Muscle of back (tissue), 11 donors: ENCODE measurements around the gene GATAD2A. TPM values are rescaled to one million over a fixed set of nuclear protein-coding genes. Genes with fewer than 3 reads are reported as not detected.

ENCODE experiments used
- DNase-seq, 3 donors: peaks; one replicate each; pipeline versions ENCODE4 v3.0.0 to v3.0.0-alpha.2; 2013
- polyA plus RNA-seq, 10 donors: library from polyadenylated mRNA; unstranded; fragments of 120-200 nt; gene quantifications; one replicate each; pipeline ENCODE4 v1.2.1, GENCODE V29; 2013; ENCODE audit not compliant: insufficient read length in 10 of 10

Gene GATAD2A
- polyA plus RNA-seq, 10 donors, result 44.1 to 57.1 (median 47.3) TPM

DNA sequence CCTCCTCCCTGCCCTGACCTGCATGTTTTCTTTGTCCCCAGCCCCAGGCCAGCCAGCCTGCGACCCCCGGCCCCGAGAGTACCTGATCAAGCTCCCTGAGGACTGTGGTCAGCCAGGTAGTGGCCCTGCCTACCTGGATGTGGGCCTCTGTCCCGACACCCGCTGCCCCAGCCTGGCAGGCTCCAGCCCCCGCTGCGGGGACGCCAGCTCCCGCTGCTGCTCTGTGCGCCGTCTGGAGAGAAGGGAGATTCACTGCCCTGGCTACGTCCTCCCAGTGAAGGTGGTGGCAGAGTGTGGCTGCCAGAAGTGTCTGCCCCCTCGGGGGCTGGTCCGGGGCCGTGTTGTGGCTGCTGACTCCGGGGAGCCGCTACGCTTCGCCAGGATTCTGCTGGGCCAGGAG, 138.2 kb downstream of the GATAD2A start:
- no peak for DNase-seq

DNA sequence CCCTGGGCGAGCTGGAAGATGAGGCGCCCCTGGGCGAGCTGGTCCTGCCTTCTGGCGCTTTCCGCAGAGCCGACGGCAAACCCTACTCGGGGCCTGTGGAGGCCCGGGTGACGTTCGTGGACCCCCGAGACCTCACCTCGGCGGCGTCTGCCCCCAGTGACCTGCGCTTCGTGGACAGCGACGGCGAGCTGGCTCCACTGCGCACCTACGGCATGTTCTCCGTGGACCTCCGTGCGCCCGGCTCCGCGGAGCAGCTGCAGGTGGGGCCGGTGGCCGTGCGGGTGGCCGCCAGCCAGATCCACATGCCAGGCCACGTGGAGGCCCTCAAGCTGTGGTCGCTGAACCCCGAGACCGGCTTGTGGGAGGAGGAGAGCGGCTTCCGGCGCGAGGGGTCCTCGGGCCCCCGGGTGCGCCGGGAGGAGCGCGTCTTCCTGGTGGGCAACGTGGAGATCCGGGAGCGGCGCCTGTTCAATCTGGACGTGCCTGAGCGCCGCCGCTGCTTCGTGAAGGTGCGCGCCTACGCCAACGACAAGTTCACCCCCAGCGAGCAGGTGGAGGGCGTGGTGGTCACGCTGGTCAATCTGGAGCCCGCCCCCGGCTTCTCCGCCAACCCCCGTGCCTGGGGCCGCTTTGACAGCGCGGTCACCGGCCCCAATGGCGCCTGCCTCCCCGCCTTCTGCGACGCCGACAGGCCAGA, 138.9 kb downstream of the GATAD2A start:
- DNase-seq, result no peak

DNA sequence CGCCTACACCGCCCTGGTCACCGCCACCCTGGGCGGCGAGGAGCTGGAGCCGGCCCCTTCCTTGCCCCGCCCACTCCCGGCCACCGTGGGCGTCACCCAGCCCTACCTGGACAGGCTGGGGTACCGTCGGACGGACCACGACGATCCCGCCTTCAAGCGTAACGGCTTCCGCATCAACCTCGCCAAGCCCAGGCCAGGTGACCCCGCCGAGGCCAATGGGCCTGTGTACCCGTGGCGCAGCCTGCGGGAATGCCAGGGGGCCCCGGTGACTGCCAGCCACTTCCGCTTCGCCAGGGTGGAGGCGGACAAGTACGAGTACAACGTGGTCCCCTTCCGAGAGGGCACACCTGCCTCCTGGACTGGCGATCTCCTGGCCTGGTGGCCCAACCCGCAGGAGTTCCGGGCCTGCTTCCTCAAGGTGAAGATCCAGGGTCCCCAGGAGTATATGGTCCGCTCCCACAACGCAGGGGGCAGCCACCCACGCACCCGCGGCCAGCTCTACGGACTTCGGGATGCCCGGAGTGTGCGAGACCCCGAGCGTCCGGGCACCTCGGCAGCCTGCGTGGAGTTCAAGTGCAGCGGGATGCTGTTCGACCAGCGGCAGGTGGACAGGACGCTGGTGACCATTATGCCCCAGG, 139.6 kb downstream of the GATAD2A start:
- DNase-seq, result no peak

DNA sequence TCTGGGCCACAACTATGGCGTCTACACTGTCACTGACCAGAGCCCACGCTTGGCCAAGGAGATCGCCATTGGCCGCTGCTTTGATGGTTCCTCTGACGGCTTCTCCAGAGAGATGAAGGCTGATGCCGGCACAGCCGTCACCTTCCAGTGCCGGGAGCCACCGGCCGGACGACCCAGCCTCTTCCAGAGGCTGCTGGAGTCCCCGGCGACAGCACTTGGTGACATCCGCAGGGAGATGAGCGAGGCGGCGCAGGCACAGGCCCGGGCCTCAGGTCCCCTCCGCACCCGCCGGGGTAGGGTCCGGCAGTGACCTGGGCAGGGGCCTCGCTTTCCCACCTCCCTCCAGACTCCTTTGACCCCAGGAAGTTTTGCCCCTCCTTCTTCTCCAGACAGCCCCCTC, 140.2 kb downstream of the GATAD2A start:
- no peak for DNase-seq

DNA sequence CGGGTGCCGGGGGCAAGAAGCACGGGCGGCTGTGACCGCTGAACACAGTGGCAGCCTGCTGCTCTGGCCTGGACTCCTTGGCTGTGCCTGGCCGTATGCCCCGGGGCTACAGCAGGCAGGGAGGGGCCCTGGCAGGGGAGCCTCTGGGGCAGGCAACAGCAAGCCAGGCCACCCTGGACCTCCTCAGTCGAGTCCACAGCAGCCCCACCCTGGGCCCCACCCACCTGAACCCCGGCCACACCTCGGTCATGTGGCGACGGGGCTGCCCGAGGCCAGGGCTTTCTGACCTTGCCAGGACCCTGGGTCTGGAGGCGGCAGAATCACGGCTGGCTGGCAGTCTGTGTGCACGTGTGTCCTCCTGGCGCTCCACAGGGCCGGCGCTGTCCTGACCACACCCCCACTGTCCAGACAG, 141.3 kb downstream of the GATAD2A start:
- no peak for DNase-seq

DNA sequence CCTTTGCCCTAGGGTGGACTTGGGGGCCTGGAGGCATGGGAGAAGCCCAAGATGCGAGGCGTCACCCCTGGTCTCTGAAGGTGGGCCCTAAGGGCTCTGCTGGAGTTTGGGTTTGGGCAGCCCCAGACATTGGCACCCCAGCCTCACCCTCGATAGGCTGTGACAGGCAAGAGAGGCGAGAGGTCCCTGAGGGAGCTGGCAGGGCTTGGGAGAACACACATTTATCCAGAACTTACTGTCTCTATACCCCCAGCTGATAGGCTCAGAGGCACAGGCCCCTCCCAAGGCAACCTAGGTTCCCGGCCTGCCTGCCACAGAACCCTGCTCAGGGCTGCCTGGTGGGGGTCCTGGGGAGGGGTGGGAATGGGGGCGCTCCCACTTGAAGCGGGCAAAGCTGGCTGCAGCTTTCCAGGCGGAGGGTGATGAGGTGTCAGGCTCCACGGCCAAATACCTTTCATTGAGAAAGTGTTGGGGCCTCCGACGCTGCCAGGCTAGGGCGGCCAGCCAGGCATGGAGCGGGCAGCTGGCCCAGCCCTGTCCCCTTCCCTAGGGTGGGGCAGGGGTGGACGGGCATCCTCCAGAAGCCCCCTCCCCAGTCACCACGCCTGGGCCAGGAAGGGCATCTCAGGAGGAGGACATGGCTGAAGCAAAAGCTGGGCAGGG, 142.3 kb downstream of the GATAD2A start:
- DNase-seq, result no peak

DNA sequence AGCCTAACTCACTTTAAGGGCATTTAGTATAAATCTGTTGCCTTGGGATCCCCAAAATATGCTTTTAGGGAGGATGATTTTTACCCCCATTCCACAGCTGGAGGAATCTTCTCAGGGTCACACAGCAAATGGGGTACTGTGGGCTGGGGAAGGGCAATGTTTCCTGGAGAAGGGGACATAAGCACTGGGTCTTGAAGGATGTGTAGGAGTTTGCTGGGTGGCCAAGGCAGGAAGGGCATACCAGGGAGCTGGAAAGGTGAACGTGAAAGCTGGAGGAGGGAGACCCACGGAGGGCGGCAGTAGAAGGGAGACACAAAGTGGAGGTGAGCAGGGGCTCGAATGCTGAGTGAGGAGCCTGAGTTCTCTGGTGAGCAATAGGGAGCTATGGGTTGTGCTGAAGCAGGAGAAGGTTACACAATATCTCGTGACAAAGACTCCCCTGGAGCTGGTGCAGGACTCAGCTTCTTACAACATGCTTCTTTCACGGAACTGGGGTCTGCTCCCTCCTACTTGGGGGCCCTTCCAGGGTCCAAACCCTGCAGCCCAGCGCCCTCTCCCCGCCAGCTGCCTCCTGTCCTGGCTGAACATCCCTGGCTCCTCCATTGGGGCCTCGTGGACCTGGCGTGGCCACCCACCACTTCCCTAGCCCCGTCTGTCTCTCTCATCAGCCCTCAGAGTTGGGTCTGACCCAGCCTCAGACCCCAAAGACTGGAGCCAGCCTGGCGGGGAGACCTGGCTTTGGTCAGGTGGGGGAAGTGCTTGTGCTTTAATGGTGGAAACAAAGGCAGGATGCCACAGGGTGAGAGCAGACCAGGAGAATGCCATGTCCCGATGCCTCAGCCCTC, 143.7 kb downstream of the GATAD2A start:
- DNase-seq, result peak in 1 of 3 donors; percentile 54

DNA sequence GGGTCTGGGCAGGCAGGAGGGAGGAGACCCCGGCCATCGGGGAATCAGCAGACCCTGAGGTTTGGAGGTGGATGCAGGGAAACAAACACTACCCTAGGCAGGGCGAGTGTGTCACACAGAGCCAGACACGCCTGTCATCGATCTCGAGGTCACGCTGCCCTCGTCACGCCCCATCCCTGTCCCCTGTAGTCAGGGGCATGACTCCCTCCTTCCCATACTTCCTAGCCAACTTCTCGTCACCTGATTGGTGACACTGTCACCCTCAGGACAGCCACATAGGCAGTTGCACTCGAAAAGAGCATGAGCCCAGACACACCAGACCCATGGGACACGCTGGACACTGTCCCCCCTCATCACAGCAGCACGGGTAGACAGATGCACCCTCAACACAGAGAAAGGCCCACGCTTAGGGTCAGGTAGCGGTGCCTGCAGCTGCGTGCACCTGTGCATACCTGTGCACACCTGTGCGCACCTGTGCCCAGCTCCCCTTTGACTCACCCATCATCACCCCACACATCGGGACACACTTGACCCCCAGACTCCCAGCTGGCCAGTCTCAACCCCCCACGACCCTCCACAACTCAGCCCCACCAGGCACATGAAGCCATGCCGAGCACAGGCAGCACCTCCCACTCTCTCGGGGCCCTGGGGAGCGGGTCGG, 144.5 kb downstream of the GATAD2A start:
- DNase-seq, result no peak

DNA sequence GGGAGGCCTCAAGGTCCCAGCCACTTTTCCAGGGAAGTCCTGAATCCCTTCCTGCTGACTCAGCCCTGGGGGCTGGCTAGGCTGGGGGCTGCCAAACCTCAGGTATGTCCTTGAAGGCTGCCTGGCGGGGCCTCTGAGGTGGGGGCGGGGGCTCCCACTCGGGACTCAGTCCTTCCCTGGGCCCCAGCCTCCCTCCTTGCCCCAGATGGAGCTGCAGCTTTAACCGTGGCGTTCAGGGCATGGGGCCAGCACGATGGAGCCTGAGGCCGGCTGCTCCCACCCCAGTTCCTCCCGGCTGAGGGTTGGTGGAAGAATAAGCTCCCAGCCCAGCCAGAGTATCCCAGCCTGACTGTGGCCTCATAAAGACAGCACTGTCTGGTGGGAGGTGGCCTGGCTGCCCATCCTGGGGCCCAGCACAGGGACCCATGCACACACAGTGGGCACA, 145.0 kb downstream of the GATAD2A start:
- peak; percentile 30 to 74 (median 57) for DNase-seq

DNA sequence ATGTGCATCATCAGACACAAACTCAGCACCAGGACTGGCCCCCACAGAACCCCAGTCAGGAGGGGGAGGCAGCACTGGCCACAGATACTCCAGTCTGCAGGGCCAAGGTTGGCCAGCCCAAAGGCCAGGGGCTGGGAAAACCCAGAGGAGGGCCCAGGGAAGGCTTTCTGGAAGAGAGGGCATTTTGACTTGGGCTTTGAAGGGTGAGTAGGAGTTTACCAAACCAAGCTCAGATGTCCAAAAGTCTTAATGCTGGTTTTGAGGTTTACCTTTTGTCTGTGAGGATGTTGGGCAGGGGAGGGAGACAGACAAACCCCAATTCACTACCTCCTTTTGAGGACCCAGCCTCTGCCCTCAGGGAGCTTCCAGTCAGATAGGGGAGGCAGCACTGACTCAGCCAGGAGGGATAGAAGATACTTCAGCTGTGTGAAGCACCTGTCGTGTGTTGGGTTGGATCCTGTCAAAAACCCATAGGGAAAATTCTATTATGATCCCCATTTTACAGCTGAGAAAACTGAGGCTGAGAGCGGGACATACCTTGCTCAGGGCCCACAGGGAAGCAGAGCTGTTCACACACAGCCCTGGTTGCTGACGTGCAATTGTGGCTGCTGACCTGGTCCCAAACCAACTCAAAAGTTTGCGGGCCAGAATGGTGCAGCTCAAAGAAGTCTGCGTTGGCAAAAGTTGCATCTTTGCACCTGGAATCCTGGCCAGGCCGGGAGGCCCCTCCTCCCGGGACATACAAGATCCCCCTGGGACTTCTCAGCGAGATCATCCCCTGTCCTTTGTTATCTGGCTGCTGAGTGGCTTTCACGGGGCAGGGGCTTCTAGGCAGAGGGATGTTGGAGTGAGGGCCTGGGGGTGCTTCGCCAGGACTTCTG, 145.7 kb downstream of the GATAD2A start:
- peak in 1 of 3 donors; percentile 62 for DNase-seq

DNA sequence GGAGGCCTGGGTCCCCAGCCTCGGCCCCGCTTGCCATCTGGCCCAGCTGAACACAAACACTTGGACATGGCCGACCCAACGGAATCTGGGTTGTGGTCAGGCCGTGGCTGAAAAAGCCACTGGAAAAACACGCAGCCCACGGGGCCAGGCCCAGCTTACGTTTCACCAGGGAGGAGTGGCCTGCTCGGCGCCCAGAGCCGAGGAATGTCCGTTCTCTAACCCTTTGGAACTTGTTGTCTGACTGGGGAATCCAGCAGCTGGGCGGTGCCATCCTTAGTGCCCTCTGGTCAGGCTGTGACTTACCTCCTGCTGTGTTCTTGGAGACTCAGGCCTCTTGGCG, 146.3 kb downstream of the GATAD2A start:
- DNase-seq, result peak in 1 of 3 donors; percentile 28

DNA sequence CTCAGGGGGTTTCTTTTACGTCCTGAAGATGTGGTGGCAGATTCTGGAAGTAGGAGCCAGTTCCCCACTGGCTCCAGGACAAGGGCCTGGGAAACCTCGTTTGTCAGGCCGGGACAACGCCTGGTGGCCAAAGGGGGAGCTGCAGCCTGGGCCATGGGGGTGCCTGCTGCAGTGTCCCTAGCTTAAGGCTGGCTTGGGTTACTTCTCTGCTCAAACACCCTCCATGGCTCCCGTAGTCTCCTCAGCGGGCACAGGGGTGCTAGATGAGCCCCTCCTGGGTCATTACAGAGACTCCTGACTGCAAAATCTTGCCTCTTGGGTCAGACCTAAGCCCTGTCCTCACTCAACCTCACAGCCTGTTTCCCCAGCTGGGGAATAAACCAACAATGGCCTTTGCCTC, 147.3 kb downstream of the GATAD2A start:
- peak in 1 of 3 donors; percentile 57 for DNase-seq

DNA sequence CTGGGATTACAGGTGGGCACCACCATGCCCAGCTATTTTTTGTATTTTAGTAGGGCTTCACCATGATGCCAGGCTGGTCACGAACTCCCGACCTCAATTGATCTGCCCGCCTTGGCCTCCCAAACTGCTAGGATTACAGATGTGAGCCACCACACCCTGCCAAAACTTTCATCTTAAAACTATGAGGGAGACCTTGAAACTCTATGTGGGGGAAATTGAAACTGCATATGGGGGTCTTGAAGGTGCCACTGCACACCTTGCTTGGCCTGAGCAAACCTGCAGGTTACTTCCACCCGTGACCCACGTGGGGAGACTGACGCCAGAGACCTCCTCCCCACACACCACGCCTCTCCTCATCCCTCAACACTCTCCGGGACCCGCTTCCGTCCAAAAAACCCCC, 148.2 kb downstream of the GATAD2A start:
- no peak for DNase-seq

DNA sequence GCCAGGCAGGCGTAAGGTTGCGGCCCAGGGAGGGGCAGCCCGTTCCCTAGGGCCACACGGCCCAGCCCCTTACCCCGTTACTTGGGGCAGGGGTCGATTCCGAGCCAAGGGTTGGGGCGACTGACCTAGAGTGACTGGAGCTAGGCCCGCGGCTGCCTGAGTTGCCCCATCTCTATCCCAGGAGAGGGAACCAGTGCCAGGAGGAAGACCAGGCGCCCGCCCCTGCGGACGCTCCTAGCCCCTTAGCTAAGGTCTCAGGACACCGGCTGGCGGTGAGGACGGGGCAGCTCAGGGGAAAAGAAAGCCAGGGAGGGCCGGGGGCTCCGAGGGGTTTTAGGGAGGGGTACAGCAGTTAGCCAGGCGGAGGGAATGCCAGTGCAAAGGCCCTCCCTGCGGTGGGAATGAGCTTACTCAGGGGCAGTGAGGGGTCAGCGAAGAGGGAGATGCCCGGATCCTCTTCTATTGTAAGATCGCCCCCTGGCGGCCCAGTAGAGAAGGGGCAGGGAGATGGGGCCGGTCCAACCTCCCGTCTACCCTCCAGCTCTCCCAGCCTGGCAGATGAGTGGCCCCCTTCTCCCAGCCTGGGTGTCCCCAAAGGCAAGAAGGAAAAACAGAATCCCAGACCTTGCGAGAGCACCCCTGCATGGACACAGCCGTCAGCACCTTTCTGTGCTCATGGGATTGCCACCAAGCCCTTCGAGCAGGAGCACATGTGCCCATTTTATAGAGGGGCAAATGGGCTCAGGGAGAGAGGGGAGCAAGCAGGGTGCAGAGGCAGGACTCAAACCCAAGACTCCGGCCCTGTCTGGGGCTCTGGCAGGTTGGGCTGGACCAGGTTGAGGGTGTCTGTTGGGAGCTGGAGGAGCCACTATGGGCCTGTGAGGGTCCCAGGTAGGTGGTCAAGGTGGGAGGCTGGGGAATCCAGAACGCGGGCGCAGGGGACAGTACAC, 148.9 kb downstream of the GATAD2A start:
- DNase-seq, result no peak

DNA sequence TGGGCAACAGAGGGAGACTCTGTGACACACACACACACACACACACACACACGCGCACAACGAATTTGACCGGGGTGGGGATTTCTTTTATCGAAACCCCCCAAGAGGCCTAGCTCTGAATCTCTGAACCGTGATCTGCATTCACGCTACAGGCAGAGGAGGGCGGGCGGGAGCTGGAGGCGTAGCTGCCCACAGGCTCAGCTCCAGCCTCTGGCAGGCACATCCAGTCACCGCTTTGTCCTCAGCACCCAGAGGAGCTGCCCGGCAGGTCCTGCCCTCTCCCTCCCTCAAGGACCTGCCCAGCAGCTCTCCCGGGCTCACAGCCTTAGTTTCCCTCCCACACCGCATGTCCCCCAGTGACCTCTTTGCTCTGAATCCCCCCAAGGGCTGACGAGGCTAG, 152.6 kb downstream of the GATAD2A start:
- no peak for DNase-seq
